GM12892 (cell line): ENCODE measurements around the gene SOX6.

Source experiments
- POLR2A ChIP-seq: IDR thresholded peaks from 2 replicates; pipeline ENCODE4 v1.6.1; 2011; ENCODE audit warnings: low read depth, low read length, control low read depth
- POLR2AphosphoS5 ChIP-seq: IDR thresholded peaks from 2 replicates; pipeline ENCODE4 v1.6.1; 2011; ENCODE audit warnings: low read depth, low read length, control low read depth

DNA sequence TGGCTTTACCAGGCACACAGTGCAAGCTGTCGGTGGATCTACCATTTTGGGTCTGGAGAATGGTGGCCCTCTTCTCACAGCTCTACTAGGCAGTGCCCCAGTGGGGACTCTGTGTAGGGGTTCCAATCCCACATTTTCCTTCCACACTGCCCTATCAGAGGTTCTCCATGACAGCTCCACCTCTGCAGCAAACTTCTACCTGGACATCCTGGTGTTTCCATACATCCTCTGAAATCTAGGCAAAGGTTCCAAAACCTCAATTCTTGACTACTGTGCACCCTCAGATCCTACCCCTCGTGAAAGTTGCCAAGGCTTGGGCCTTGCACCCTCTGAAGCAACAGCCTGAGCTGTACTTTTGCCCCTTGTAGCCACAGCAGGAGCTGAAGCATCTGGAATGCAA, 108.1 kb downstream of the SOX6 start:
- no peak for TF ChIP-seq POLR2AphosphoS5
- TF ChIP-seq POLR2A = no peak
